RWPE1 (cell line): Measurements from ENCODE around the gene SHROOM4.

Experiments used
- CTCF ChIA-PET: fragments of 350-600 bp; sonication (Branson Sonifier 250); formaldehyde crosslinking; extraction: SDS; loops from one replicate; lab custom pipeline; 2021; lab: Yijun Ruan, JAX
- POLR2A ChIA-PET: fragments of 400-600 bp; formaldehyde crosslinking; extraction: SDS; loops from one replicate; lab custom pipeline; 2020; ENCODE audit warnings: antibody characterized with exemption; ENCODE audit not compliant: low non-redundant PET; lab: Yijun Ruan, JAX
- DNase-seq: peaks from one replicate; pipeline ENCODE4 v3.0.0; 2012; ENCODE audit warnings: low spot score
- H3K27ac ChIP-seq: fragments of 450-650 bp; 2 replicates; pipeline ENCODE4 v1.5.1; 2017
- TF ChIP-seq, protein P1 (sequence below): fragments of 450-650 bp; conservative IDR thresholded peaks from 2 replicates; pipeline ENCODE4 v1.5.1; 2017; ENCODE audit warnings: low read depth, mild to moderate bottlenecking

The SHROOM4 gene

GRCh38 chrX:50799531-50799961 is 14.4 kb downstream of the SHROOM4 start:
- POLR2A ChIA-PET, result no interaction called here
- CTCF ChIA-PET, result no interaction called here
- TF ChIP-seq, protein P1, sequence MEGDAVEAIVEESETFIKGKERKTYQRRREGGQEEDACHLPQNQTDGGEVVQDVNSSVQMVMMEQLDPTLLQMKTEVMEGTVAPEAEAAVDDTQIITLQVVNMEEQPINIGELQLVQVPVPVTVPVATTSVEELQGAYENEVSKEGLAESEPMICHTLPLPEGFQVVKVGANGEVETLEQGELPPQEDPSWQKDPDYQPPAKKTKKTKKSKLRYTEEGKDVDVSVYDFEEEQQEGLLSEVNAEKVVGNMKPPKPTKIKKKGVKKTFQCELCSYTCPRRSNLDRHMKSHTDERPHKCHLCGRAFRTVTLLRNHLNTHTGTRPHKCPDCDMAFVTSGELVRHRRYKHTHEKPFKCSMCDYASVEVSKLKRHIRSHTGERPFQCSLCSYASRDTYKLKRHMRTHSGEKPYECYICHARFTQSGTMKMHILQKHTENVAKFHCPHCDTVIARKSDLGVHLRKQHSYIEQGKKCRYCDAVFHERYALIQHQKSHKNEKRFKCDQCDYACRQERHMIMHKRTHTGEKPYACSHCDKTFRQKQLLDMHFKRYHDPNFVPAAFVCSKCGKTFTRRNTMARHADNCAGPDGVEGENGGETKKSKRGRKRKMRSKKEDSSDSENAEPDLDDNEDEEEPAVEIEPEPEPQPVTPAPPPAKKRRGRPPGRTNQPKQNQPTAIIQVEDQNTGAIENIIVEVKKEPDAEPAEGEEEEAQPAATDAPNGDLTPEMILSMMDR, result no peak
- peak overlapping the region; percentile 75 for H3K27ac ChIP-seq
- peak; percentile 51 for DNase-seq

GRCh38 chrX:50798783-50799182 is 15.2 kb downstream of the SHROOM4 start:
- CTCF ChIA-PET, result no interaction called here

DNA sequence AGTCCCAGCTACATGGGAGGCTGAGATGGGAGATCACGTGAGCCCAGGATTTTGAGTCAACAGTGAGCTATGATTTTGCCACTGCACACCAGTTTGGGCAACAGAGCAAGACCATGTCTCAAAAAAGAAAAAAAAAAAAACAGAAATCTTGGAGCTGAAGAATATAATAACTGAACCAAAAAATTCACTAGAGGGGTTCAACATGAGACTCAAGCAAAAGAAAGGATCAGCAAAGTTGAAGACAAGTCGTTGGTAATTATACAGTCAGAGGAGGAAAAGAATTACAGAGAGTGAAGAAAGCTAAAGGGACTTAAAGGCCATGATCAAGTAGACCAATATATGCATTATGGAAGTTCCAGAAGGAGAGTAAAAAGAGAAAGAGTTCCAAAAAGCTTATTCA is 26.9 kb downstream of the SHROOM4 start:
- CTCF ChIA-PET, result interaction anchor here (0.7 kb wide), 1 partner anchor 22 kb away, joined by 3 read pairs; no protein-coding TSS in a partner anchor
- POLR2A ChIA-PET, result interaction anchor here (0.7 kb wide), 2 partner anchors 29 to 112 kb away, joined by 3 to 4 read pairs; no protein-coding TSS in a partner anchor

More at GRCh38 chrX:50798783-50799182, 15.2 kb downstream of the SHROOM4 start:
- DNase-seq, result no peak
- POLR2A ChIA-PET, result no interaction called here
- TF ChIP-seq, protein P1, result no peak
- no peak overlapping the region for H3K27ac ChIP-seq

GRCh38 chrX:50780144-50780543 is 33.9 kb downstream of the SHROOM4 start:
- TF ChIP-seq, protein P1, result no peak
- ChIA-PET CTCF (no interaction called here), POLR2A (no interaction called here)
- no peak overlapping the region for H3K27ac ChIP-seq
- no peak for DNase-seq

More for the DNA sequence above, 26.9 kb downstream of the SHROOM4 start:
- no peak overlapping the region for H3K27ac ChIP-seq
- no peak for DNase-seq
- TF ChIP-seq, protein P1, result no peak

GRCh38 chrX:50779694-50780093 is 34.3 kb downstream of the SHROOM4 start:
- POLR2A ChIA-PET, result no interaction called here
- TF ChIP-seq, protein P1, result no peak
- no peak for DNase-seq
- CTCF ChIA-PET, result no interaction called here
- H3K27ac ChIP-seq, result no peak overlapping the region

- CTCF ChIA-PET, result no interaction called here
- TF ChIP-seq, protein P1, result no peak
- POLR2A ChIA-PET, result no interaction called here
- DNase-seq, result no peak
- H3K27ac ChIP-seq, result no peak overlapping the region
These were observed 35.7 kb downstream of the SHROOM4 start for GRCh38 chrX:50778272-50778671.
